GM21381 (cell line): Measurements from ENCODE around the gene IKZF1.

Source experiments
- ATAC-seq: cut with Tn5 transposase; IDR thresholded peaks from one replicate; pipeline ENCODE4 v1.9.1; 2021; ENCODE audit warnings: mild to moderate bottlenecking, moderate library complexity; ENCODE audit not compliant: unreplicated experiment

Gene IKZF1

DNA sequence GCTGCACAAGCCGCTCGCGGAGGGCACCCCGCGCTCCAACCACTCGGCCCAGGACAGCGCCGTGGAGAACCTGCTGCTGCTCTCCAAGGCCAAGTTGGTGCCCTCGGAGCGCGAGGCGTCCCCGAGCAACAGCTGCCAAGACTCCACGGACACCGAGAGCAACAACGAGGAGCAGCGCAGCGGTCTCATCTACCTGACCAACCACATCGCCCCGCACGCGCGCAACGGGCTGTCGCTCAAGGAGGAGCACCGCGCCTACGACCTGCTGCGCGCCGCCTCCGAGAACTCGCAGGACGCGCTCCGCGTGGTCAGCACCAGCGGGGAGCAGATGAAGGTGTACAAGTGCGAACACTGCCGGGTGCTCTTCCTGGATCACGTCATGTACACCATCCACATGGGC, 95.6 kb downstream of the IKZF1 start:
- no peak for ATAC-seq

DNA sequence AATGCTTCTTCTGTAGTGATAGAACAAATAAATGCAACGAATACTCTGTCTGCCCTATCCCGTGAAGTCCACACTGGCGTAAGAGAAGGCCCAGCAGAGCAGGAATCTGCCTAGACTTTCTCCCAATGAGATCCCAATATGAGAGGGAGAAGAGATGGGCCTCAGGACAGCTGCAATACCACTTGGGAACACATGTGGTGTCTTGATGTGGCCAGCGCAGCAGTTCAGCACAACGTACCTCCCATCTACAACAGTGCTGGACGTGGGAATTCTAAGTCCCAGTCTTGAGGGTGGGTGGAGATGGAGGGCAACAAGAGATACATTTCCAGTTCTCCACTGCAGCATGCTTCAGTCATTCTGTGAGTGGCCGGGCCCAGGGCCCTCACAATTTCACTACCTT, 99.9 kb downstream of the IKZF1 start:
- ATAC-seq = no peak

DNA sequence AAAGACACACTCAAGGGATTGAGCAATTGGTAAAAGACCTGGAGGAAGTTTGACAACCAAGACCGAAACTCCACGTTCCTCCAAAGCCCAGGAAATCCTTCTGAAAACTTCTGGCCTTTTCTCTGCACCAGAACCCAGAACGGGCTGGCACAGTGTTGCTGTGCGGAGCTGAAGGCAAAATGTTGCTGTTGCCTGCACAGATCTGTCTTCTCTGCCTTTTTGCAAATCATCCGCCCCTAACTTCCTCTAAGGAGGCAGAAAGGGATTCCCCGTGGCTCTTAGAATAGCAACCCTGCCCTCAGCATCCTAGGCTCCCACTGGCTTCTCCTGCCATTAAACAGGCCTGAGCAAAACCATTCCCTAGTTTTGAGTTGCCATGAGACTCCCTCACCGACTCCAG, 100.7 kb downstream of the IKZF1 start:
- ATAC-seq = no peak

DNA sequence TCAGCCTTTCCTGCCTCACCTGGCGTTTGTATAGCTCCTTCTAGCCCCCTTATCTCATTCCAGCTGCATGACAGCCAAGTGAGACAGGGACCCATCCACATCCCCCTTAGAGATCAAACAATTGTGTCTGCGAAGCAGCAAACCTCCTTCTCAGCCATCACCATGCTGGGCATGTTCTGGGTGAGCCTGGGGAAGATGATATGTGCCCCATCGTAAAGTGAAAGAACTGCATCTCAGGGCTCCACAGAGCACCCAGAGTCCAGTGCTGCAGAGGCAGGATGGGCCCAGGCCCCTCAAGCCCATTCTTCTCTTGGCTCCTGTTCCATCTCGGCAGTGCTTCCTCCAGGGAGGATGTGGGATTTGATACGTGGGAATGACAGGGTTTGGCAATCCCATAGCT, 102.4 kb downstream of the IKZF1 start:
- no peak for ATAC-seq

DNA sequence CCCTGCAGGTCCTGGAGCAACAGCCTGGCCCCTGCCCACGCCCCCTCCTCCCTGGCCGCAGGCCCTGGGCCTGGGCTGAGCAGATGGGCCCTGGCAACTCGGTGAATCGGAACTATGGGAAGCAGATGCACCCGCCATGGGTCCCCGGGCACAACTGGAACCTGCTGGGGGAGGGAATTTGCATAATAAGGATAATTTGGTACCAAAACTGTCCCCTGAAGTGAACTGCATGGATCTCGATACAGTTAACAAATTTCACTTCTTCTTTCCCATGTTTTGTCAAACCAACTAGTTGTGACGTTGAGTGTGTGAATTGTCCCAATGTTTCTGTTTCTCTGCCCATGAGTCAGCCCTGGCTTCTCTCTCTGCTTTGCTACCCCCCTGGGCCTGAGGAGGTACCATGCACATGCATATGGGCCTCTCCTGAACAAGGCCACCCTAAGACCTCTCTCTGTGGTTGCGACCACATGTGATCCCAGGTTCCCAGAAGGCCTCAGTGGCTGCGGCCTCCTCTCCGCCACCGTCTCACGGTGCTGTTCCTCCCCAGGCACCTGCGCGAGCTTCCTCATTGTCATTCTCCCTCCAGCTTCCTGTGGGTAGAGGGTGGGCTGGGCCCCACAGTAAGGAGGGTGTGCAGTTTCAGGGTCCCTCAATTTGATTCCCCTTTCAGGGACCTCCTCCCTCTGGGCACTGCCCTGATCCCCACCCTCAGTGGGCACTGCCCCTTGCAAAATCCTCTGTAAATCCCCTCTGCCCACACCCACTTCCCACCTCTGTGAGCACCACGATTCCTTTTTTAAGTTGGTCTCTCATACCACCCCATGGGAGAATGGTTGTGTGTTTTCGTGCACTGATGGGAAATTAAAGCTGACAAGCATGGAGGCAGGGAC, 105.6 kb downstream of the IKZF1 start:
- ATAC-seq = peak; percentile 57

DNA sequence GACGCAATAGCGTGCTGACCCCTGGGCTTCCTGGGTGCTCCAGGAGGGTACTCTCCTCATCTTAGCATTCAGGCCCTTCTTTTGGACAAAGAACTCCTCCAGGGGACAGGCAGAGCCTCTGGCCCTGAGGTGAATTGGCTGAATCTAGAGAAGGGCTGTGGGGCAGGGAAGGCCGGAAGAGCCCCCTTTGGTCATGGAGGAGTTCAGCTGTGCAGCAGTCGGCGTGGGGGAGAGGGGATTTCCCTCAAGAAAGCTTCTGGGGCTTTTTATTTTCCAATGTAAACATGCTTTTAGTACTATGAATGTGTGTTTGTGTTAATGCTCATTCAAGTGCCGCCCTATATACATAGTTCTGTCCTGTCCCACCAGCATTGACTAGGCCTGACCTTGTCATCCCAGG, 106.8 kb downstream of the IKZF1 start:
- ATAC-seq = no peak

DNA sequence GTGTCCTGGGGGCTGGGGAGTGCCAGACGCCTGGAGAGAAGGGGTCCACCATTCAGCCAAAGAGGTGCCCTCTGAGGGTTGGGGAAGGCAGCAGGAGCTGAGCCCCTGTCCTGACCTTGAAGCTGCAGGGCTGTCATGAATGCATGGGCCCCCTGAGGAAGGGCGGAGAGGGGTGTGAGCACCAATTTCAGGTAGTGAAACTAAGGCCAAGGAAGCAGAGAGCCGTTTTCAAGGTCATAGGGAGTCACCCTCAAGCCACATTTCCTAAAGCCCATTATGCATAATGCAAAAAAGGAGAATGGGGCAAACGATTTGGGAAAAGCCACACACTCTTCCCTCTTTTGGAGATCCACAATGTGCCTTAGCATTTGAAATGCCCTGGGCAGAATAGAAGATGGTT, 108.5 kb downstream of the IKZF1 start:
- ATAC-seq = no peak

DNA sequence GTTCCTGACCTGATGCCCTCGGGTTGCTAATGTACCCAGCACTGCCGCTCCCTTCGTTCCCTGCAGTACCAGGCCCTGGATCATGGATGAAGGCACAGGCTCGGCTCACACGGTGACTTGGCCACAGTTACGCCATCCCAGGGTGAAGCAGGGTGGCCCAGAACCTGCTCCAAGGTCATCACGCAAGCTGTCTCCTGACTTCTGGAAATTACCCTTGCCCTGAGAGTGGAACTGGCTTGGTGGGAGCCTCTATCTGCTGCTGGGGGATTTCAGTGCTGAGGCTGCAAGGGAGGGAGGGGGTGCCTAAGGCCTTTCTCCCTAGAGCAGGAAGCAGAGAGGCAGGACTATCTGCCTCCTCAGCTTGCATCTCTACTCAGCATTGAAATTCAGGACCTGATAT, 109.0 kb downstream of the IKZF1 start:
- ATAC-seq = no peak

DNA sequence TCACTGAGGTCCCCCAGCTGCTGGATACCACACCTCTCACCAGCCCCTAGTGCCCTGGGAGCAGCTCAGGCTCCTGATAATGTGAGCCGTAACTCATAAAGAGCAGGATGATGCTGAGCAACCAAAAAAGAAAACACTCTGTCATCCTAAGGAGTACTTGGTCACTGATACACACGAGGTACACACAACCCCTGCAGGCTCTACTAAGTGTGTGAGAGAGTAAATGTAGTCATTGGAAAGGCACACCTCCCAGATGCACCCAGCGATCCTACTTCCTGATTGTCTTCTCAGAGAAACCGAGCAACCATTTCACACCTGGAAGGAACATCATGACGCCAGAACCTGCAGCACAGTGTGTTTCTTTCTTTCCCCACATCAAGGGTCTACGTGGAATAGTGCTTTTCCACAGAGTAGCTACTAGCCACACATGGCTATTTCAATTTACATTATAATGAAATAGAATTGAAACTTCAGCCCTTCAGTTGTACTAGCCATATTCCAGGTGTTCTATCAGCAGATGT, 111.4 kb downstream of the IKZF1 start:
- no peak for ATAC-seq

DNA sequence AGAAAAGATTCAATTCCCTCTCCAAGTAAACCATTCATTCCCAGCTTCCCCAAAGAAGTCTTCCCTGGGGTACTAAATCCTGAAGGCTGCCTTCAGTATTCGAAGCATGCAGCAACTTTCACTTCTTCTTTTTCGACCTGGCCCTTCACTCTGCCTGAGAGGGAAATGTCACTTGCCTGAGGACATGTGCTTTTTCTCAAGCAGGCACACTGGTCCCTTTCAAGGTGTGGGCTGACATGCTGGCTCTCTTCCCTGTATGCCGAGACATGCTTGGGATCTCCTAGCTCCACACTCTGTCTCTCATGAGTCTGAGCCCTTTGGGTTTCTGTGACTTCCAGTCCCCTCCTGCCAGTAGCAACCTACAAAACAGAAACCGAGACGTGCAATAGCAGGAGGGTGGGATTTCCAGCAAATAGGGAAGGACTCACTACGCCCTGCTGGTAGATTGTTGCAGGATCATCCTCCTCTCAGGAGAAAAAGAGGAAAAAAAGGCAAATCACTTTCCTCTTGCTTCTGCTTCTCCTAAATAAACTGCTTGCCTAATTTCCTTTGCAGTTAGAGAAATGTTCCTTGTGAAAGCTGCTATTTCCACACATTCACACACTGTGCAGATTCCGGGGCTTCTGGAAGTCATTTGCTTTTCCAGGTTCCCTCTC, 112.1 kb downstream of the IKZF1 start:
- peak; percentile 79 for ATAC-seq

DNA sequence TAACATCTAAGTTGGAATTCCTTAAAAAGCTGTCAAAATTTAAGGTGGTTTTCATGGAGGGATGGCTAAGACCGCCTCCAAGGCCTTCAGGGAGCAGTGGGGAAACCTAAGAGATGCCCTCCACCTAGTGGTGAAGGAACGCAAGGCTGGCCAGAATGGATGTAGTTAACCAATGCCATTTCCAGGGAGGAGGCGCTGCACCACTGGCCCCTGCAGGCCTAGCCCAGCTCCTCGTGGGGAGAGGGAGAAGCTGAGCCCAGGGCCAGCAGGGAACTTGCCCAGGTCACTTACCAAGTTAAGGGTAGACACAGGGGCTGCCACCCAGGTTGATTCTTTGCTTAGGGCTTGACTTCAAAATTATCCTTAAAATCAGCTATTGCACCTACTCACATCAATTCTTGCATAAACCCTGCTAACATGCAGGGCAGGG, 113.6 kb downstream of the IKZF1 start:
- peak; percentile 77 for ATAC-seq

DNA sequence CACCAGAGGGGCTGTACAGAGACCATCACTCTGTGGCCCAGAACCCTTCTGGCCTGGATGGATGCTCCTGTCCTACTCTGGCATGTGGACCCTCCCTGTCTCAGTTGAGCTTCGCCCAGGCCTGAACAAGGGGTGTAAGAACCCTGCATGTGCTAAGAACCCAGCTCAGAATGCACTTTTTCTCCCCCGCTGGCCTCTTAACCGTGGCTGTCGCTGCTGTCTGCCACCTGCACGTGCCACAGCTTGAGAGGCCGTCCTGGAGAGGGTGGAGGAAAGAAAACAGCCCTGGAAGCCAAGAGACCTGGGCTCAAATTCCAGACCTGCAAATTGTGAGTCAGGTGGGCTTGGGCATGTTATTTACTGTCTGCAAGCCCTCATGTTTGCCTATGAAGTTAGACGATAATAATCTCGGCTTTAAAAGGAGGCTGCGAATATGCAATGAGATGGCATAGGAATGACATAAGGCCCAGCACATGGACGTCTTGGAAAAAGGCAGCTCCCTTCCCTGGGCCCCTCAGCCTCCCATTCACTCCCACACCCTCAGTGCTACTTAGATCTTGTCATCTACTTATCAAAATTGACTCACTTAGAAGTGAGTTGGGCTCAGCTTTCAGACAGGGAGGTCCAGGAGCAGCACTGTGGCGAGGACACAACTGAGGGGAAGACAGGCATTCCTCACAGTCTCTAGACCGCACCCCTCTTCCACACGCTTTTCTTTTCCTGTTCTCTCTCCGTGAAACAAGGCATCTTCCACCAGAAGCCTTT, 114.2 kb downstream of the IKZF1 start:
- ATAC-seq = no peak

DNA sequence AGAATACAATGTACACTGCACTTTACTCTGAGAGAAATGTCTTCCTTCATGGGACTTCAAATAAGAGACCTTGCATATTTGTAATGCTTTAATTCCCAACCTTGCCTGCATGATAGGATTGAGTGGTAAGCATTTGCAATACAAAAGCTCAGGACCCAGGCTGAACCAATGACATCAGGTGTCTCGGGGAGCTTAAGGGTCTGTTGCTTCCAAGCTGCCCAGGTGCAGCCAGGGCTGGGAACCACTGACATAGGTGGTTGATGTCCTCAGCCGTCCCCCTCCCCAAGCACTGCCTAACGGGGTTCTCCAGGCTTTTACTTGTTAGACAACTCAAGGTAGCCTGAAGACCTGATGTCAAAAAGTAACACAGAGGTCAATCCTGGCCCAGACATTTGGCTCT, 116.5 kb downstream of the IKZF1 start:
- ATAC-seq = no peak

DNA sequence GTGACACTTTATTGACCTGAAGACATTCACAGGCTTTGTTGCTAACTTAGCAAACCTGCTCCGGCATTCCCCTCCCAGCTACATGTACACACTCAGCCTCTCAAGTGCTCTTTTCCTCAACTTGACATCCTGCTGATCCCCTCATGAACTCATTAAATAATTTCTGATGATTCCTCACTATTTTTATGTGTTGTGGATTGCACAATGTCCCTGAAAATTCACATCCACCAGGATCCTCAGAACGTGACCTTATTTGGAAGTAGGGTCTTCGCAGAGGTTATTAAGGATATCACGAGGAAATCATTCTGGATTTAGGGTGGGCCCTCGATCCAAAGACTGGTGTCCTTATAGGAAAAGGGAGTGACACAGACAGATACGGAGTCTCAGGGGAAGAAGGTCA, 118.3 kb downstream of the IKZF1 start:
- ATAC-seq = no peak

DNA sequence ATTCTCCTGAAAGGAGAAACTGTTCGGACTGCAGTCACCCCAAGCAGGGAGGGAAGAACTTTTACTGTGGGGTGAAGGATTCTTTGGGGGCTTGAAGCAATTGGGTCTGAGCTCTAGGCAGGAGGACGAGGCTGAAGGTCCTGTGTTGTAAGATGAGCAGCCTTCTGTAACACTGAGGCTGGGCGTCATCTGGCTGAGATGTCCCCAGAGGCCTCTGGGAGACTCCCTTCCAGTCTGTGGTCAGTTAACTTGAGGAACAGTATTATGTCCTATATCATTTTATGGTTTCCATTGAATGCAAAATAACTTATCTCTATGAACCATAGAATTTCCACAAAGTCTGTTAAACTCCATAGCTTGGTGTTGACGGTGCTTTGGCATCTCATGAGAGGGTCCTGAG, 119.3 kb downstream of the IKZF1 start:
- ATAC-seq = no peak

DNA sequence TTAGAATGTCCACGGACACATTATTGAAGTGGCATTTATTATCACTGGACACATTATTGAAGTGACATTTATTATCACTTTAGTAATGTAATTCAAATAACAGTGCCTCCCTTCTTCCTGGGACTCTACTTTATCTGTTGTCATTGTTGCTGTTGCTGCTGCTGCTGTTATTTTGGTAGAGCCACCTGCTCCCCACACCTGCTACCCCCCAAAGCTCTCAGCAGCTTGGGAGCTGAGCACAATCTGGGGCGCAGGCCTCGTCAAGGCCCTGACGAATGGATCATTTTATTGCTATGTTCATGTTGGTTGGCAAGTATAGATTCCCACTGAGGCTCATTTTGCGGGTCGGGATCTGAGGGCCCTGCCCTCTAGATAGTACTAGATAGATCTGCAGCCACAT, 120.8 kb downstream of the IKZF1 start:
- ATAC-seq = no peak

DNA sequence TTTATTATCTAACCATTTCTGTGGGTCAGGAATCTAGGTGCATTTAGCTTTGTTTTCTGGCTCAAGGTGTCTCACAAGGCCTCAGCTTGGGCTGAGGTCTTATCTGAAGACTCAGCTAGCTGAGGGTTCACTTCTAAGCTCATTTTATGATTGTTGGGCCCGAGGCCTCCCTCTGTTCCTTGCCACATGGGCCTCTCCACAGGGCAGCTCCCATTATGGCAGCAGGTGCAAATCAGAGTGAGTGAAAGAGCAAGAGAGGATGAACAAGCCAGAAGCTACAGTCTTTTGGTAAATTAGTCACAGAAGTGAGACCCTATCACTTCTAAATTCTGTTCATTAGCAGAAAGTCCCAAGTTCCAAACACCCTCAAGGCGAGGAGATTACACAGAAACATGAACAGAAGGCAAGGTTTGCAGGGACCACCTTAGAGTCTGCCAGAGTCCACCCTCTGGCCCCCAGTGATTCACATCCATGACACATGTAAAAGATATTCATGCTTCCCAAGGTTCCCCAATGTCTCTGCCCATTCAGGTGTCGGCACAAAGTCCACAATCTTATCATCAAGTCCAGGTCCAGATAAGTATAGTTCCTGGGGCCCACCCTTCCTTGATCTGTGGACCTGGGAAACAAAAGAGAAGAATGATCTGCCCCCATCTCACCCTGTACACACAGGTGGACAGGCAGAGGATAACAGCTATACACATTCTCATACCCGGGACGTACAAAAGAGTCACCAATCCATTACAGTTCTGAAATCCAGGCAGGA, 121.9 kb downstream of the IKZF1 start:
- ATAC-seq = no peak

DNA sequence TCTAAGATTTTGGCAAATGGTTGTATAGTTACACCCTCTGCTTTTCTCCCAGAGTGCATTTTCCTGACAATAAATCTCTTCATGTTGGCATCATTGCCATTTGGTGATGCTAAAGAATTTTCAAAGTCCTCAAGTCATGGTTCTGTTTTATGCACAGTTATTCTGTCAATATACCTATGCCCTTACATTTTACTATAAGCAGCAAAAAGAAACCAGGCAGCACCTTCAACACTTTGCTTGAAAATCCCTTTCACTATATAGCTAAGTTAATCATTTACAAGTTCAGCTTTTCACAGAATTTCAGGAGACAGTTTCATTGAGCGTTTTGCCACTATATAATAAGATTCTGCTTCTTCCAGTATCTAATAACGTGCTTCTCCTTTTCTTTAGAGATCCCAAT, 123.0 kb downstream of the IKZF1 start:
- no peak for ATAC-seq

DNA sequence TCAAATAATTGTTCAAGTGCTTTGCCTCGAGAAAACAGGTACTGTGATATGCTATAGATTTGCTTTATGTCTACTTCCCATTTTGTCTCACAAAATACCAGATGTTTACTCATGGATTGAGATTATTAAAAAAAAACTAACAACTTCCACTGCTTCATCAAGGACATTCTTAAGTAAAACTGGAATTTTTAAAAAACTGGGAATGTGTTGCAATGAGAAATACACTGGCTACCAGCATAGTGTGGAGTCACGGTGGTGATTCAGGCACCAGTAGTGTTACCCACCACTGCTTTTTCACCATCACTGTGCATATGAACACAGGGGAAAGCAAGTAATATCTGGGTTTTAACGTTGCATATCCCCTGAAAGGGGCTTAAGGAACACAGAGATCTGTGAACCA, 124.4 kb downstream of the IKZF1 start:
- no peak for ATAC-seq

DNA sequence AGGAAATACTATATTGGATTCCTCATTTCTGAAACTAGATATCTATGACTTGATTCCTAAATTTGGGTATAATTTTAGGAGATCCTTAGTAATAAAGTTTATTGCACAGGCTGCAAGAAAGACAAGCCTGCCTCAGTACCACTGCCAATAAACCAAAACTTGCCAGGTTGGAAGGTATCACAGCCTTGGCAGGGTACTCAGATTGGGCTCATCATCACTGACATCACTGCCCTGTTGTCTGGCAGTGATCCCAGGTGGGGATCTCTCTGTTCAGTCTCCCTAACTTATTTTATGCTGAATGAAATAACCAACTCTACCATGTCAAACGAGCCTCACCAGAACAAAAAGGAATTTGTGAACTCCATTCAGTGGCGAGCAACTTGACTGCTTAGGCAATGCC, 126.8 kb downstream of the IKZF1 start:
- no peak for ATAC-seq
